Measurements from ENCODE around the gene CLSTN2. TPM values are rescaled to one million over a fixed set of nuclear protein-coding genes. Genes with fewer than 3 reads are reported as not detected.

Gene CLSTN2
- total and polyA plus RNA-seq, 3 donors from 2014 or later = 3.1 to 5.7 (median 3.8) TPM

DNA sequence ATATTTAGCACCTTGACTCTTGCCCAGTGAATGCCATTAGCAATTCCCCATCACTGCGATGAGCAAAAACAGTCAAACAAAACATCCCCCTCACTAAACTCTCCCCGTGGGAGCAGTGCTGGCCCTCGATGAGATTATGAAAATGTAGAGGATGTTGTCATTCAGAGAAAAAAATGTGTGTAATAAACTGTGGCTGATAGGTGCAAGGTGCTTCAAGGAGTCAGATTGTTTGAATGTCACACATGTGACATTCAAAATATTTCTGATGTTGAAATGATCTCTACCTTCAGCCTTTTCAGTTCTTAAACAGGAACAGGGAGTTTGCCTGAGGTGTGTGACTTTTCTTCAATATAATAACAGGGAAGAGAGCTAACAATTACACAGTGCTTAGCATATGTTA is 461.1 kb downstream of the CLSTN2 start:
- no peaks in the 10 kb centered on the region for H3K27me3 ChIP-seq
- H3K4me3 ChIP-seq = no peak overlapping the region
- TF ChIP-seq, protein P1, sequence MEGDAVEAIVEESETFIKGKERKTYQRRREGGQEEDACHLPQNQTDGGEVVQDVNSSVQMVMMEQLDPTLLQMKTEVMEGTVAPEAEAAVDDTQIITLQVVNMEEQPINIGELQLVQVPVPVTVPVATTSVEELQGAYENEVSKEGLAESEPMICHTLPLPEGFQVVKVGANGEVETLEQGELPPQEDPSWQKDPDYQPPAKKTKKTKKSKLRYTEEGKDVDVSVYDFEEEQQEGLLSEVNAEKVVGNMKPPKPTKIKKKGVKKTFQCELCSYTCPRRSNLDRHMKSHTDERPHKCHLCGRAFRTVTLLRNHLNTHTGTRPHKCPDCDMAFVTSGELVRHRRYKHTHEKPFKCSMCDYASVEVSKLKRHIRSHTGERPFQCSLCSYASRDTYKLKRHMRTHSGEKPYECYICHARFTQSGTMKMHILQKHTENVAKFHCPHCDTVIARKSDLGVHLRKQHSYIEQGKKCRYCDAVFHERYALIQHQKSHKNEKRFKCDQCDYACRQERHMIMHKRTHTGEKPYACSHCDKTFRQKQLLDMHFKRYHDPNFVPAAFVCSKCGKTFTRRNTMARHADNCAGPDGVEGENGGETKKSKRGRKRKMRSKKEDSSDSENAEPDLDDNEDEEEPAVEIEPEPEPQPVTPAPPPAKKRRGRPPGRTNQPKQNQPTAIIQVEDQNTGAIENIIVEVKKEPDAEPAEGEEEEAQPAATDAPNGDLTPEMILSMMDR (IDR thresholded peaks at IDR 0.05) = no peak
- no peak for TF ChIP-seq POLR2A (IDR thresholded peaks at IDR 0.05)
- peak overlapping the region in 1 of 2 donors; percentile 54 for H3K27ac ChIP-seq
- WGBS, 2 donors = 47 to 60% methylated on average over 3 of the region's 3 CpGs
- no peak for DNase-seq
- peaks cover 9% of the 10 kb centered on the region for H3K4me1 ChIP-seq
- H3K36me3 ChIP-seq (ENCODE audit: low read depth, missing control alignments) = no peaks in the 10 kb centered on the region
- H3K9me3 ChIP-seq = no peaks in the 10 kb centered on the region
- intact Hi-C loops (cut with DNase I; ENCODE audit: low total_unique reads) = no loop called here

DNA sequence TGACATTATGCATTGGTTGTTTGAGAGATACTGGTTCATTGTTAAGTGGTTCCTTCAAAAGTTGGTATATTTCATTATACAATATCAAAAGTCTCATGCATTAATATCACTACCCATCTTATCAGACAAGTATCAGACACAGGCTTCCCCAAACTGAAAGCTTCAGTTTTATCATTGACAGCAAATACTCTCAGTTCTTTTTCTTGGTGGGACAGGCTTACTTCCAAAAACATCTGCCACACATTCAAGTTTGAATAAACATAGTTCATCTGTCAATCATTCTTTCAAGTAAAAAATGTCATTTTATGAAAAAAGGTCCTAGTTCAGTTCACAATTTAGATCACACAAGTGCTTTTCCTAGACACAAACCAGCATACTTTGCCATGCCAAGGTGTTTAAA is 462.9 kb downstream of the CLSTN2 start:
- intact Hi-C loops (cut with DNase I; ENCODE audit: low total_unique reads) = no loop called here
- DNase-seq = no peak
- H3K4me3 ChIP-seq = no peak overlapping the region
- H3K27me3 ChIP-seq = no peaks in the 10 kb centered on the region
- H3K27ac ChIP-seq = no peak overlapping the region
- peaks cover 9% of the 10 kb centered on the region for H3K4me1 ChIP-seq
- no peaks in the 10 kb centered on the region for H3K9me3 ChIP-seq
- TF ChIP-seq, protein P1 (IDR thresholded peaks at IDR 0.05) = no peak
- TF ChIP-seq POLR2A (IDR thresholded peaks at IDR 0.05) = no peak
- H3K36me3 ChIP-seq (ENCODE audit: low read depth, missing control alignments) = no peaks in the 10 kb centered on the region

DNA sequence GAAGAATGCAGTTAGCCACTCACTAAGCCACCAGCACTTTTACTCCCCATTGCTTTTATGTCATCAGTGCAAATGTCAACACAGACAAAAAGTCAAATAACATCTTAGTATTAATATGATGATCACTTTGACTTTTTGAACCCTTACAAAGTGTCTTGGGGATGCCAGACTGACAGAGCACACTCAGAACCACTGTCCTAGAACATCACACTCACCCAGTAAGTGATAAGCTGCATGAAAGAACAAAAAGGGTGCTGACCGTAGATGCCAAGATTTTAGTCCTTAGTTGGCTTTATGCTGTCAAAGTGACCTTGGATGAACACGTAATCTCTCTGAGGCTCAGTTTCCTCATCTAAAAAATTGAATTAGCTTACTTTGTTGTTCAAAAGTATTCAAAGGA is 463.4 kb downstream of the CLSTN2 start:
- Histone ChIP-seq H3K9me3 (no peaks in the 10 kb centered on the region), H3K36me3 (ENCODE audit: low read depth, missing control alignments) (no peaks in the 10 kb centered on the region), H3K27ac (no peak overlapping the region), H3K27me3 (no peaks in the 10 kb centered on the region), H3K4me1 (peaks cover 9% of the 10 kb centered on the region), H3K4me3 (no peak overlapping the region)
- 42 to 60% methylated on average over 2 of the region's 2 CpGs for WGBS, 2 donors
- TF ChIP-seq POLR2A (IDR thresholded peaks at IDR 0.05) = no peak
- no peak for DNase-seq
- intact Hi-C loops (cut with DNase I; ENCODE audit: low total_unique reads) = no loop called here

DNA sequence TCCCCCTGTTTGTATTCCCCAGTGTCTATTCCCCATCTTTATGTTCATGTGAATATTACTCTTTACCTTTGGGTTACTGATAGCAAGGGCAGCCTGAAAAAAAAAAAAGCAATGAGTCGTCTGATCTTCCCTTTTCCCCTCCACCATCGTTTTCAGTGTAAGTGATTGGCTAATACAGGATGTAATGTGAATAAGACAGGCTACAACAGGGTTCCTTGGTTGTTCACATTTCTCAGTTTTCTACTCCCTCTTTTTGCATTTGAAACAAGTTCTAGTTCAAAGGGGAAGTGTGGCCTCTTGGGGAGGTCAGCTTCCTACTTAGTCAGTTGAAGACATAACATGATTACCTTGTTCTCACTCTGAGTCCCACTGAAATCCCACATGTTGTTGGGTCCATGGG is 464.9 kb downstream of the CLSTN2 start:
- no peaks in the 10 kb centered on the region for H3K9me3 ChIP-seq
- no peaks in the 10 kb centered on the region for H3K27me3 ChIP-seq
- no peaks in the 10 kb centered on the region for H3K36me3 ChIP-seq (ENCODE audit: low read depth, missing control alignments)
- no peak for DNase-seq
- TF ChIP-seq POLR2A (IDR thresholded peaks at IDR 0.05) = no peak
- TF ChIP-seq, protein P1 (IDR thresholded peaks at IDR 0.05) = no peak
- peaks cover 9% of the 10 kb centered on the region for H3K4me1 ChIP-seq
- no peak overlapping the region for H3K27ac ChIP-seq
- WGBS, 2 donors = 77 to 84% methylated on average over 2 of the region's 2 CpGs
- intact Hi-C loops (cut with DNase I; ENCODE audit: low total_unique reads) = no loop called here
- no peak overlapping the region for H3K4me3 ChIP-seq

DNA sequence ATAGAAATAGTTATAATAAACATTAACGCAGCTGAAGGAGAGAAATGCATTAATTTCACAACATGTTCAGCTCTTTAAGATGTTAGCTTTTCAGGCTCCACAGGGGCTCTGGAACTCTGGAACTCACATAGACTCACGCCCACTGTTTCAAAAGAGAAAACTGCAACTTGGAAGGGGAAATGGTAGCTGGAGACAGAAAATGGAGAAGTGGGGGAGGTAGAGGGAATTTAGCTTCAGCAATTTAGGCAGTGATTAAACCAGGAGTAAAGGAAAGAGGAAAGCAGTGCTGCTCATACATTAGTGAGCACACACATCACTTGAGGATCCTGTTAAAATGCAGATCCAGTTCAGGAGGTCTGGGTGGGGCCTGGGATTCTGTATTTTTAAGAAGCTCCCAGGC is 468.1 kb downstream of the CLSTN2 start:
- TF ChIP-seq POLR2A (IDR thresholded peaks at IDR 0.05) = no peak
- TF ChIP-seq, protein P1 (IDR thresholded peaks at IDR 0.05) = no peak
- Histone ChIP-seq H3K4me3 (no peak overlapping the region), H3K4me1 (no peaks in the 10 kb centered on the region), H3K9me3 (no peaks in the 10 kb centered on the region), H3K27me3 (no peaks in the 10 kb centered on the region), H3K27ac (no peak overlapping the region), H3K36me3 (ENCODE audit: low read depth, missing control alignments) (no peaks in the 10 kb centered on the region)
- no peak for DNase-seq
- intact Hi-C loops (cut with DNase I; ENCODE audit: low total_unique reads) = no loop called here
- 91 to 95% methylated on average over 2 of the region's 2 CpGs for WGBS, 2 donors
